Measurements from ENCODE around the gene FBXO47.

DNA sequence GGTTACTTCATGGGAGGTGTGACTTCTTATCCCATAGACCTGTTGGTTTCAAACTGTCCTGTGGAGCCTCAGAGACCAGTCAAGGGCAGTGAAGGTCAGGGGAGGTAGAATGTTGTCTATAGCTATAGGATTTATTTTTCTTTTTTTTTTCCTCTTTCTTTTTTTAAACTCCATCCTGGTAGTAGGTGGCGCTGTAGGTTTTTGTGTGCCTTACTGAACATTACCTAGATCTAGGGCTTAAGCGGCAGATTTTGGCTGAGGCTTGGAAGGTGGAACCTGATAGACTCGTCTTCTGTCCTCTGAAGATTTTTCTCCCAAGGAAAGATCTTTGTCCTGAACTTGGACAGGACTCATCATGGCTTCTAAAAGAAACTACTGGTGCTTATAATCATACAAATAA, 49.9 kb downstream of the FBXO47 start:
- TF ChIP-seq, protein P1, sequence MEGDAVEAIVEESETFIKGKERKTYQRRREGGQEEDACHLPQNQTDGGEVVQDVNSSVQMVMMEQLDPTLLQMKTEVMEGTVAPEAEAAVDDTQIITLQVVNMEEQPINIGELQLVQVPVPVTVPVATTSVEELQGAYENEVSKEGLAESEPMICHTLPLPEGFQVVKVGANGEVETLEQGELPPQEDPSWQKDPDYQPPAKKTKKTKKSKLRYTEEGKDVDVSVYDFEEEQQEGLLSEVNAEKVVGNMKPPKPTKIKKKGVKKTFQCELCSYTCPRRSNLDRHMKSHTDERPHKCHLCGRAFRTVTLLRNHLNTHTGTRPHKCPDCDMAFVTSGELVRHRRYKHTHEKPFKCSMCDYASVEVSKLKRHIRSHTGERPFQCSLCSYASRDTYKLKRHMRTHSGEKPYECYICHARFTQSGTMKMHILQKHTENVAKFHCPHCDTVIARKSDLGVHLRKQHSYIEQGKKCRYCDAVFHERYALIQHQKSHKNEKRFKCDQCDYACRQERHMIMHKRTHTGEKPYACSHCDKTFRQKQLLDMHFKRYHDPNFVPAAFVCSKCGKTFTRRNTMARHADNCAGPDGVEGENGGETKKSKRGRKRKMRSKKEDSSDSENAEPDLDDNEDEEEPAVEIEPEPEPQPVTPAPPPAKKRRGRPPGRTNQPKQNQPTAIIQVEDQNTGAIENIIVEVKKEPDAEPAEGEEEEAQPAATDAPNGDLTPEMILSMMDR (IDR thresholded peaks at IDR 0.05; ENCODE audit: low read depth, low read length, poor library complexity, severe bottlenecking): peak; percentile 37
- TF ChIP-seq EZH2phosphoT487 (IDR thresholded peaks at IDR 0.05; ENCODE audit: borderline replicate concordance, low read length): no peak
